HCT116 (cell line): ENCODE data around the gene ARHGEF9. TPM values are rescaled to one million over a fixed set of nuclear protein-coding genes. Genes with fewer than 3 reads are reported as not detected.

Experiments used
- ATAC-seq: fragments of 200-7000 bp; cut with Tn5 transposase; 2 replicates; pipeline ENCODE4 v1.9.1; 2020; ENCODE audit warnings: mild to moderate bottlenecking, moderate library complexity
- BruUV-seq: library from RNA; stranded (reverse); fragments of 400-500 nt; replicated peaks from 2 replicates; lab custom pipeline; 2021; lab: Mats Ljungman, UMichigan
- CTCF ChIA-PET: fragments of 300-600 bp; sonication (Branson Sonifier 250); formaldehyde crosslinking; loops from one replicate; lab custom pipeline; 2021; ENCODE audit warnings: antibody characterized with exemption; lab: Charles Lee
- POLR2A ChIA-PET: fragments of 300-600, 350-600 bp; sonication (Branson Sonifier 250); formaldehyde crosslinking; loops from one replicate; lab custom pipeline; 2021; ENCODE audit warnings: antibody characterized with exemption; lab: Charles Lee
- RAD21 ChIA-PET, 2 experiments: fragments of 300-600 bp; sonication (Branson Sonifier 250); formaldehyde crosslinking; loops; one replicate each; lab custom pipeline; 2023; ENCODE audit warnings: low total read pairs in 2 of 2; ENCODE audit not compliant: uncharacterized antibody in 2 of 2, unreplicated experiment in 2 of 2, low non-redundant PET in 1 of 2; lab: Charles Lee
- DNase-seq: peaks from one replicate; pipeline ENCODE4 v3.0.0-alpha.2; 2010; ENCODE audit warnings: low read depth, low spot score
- H2AFZ ChIP-seq: fragments of 200-600 bp; shearing (Covaris generic), sonication (generic); 2 replicates; pipeline ENCODE4 v1.6.1; 2017; ENCODE audit warnings: low read depth, mixed run types, mixed read lengths, antibody characterized with exemption, low read length; ENCODE audit not compliant: poor library complexity, severe bottlenecking
- H3K27ac ChIP-seq: 2 replicates; pipeline ENCODE4 v1.5.1; 2012; ENCODE audit warnings: low read depth, low read length
- H3K27me3 ChIP-seq: fragments of 200-600 bp; sonication (generic); 2 replicates; pipeline ENCODE4 v1.6.1; 2016; ENCODE audit warnings: mixed run types, low read length, mixed read lengths; ENCODE audit not compliant: insufficient read depth
- H3K36me3 ChIP-seq, 2 experiments: fragments of 200-500 bp in 1 of 2; fragments of 200-600 bp in 1 of 2; sonication (Bioruptor generic) in 1 of 2; sonication (generic) in 1 of 2; 2 replicates each; pipeline versions ENCODE4 v1.5.1 to v1.6.1; 2014 to 2016; ENCODE audit warnings: low read length in 2 of 2, inconsistent platforms in 1 of 2, mixed read lengths in 1 of 2, mixed run types in 1 of 2; ENCODE audit not compliant: insufficient read depth in 2 of 2, control insufficient read depth in 1 of 2
- H3K4me1 ChIP-seq, 2 experiments: fragments of 200-600 bp in 1 of 2; sonication (generic) in 1 of 2; 2 replicates each; pipeline versions ENCODE4 v1.5.1 to v1.6.1; 2012 to 2017; ENCODE audit warnings: low read length in 2 of 2, inconsistent platforms in 1 of 2, mild to moderate bottlenecking in 1 of 2, mixed read lengths in 1 of 2, mixed run types in 1 of 2, moderate library complexity in 1 of 2; ENCODE audit not compliant: insufficient read depth in 2 of 2, control insufficient read depth in 1 of 2
- H3K4me2 ChIP-seq: fragments of 200-600 bp; sonication (generic); 2 replicates; pipeline ENCODE4 v1.6.1; 2017; ENCODE audit warnings: mixed run types, low read length, mixed read lengths
- H3K4me3 ChIP-seq, 2 experiments: fragments of 200-600 bp in 1 of 2; sonication (generic) in 1 of 2; replicated peaks in 1 of 2; 2 replicates each; pipeline ENCODE4 v1.5.1; 2011 to 2016; ENCODE audit warnings: low read length in 2 of 2, control low read depth in 1 of 2, low read depth in 1 of 2, mild to moderate bottlenecking in 1 of 2, mixed read lengths in 1 of 2, mixed run types in 1 of 2
- H3K79me2 ChIP-seq: fragments of 200-600 bp; sonication (generic); 2 replicates; pipeline ENCODE4 v1.6.1; 2017; ENCODE audit warnings: mild to moderate bottlenecking, mixed run types, low read length, moderate library complexity, mixed read lengths; ENCODE audit not compliant: insufficient read depth
- H3K9ac ChIP-seq: fragments of 200-600 bp; sonication (generic); 2 replicates; pipeline ENCODE4 v1.6.1; 2016; ENCODE audit warnings: low read length, mixed read lengths
- H3K9me2 ChIP-seq: fragments of 200-600 bp; sonication (generic), shearing (Covaris generic); 2 replicates; pipeline ENCODE4 v1.6.1; 2017; ENCODE audit warnings: mixed run types, mild to moderate bottlenecking, moderate library complexity; ENCODE audit not compliant: insufficient read depth
- H3K9me3 ChIP-seq, 2 experiments: fragments of 200-500 bp in 1 of 2; fragments of 200-600 bp in 1 of 2; sonication (Bioruptor generic) in 1 of 2; sonication (generic) in 1 of 2; 2 replicates each; pipeline ENCODE4 v1.6.1; 2014 to 2017; ENCODE audit warnings: low read length in 2 of 2, mixed read lengths in 2 of 2, inconsistent platforms in 1 of 2, low read depth in 1 of 2, mild to moderate bottlenecking in 1 of 2, mixed run types in 1 of 2, moderate library complexity in 1 of 2; ENCODE audit not compliant: control insufficient read depth in 1 of 2, insufficient read depth in 1 of 2
- H4K20me1 ChIP-seq: fragments of 200-600 bp; sonication (generic), shearing (Covaris generic); 2 replicates; pipeline ENCODE4 v1.6.1; 2017; ENCODE audit warnings: mixed run types, mild to moderate bottlenecking, moderate library complexity; ENCODE audit not compliant: insufficient read depth
- CEBPB ChIP-seq: IDR thresholded peaks from 2 replicates; pipeline ENCODE4 v1.6.1; 2012; ENCODE audit warnings: low read depth
- CTCF ChIP-seq, 3 experiments: fragments of 200-600 bp in 1 of 3; sonication (generic) in 1 of 3; IDR thresholded peaks in 2 of 3; conservative IDR thresholded peaks in 1 of 3; 2 replicates each; pipeline ENCODE4 v1.5.1; 2012 to 2017; ENCODE audit warnings: low read depth in 2 of 3, low read length in 2 of 3, antibody characterized with exemption in 1 of 3, borderline replicate concordance in 1 of 3, control low read depth in 1 of 3, mild to moderate bottlenecking in 1 of 3, mixed read lengths in 1 of 3, mixed run types in 1 of 3, moderate library complexity in 1 of 3; ENCODE audit not compliant: insufficient read depth in 1 of 3
- JUND ChIP-seq: IDR thresholded peaks from 2 replicates; pipeline ENCODE4 v1.6.1; 2012
- RAD21 ChIP-seq: IDR thresholded peaks from 2 replicates; pipeline ENCODE4 v1.6.1; 2012; ENCODE audit warnings: low read depth, mild to moderate bottlenecking
- SIN3A ChIP-seq: IDR thresholded peaks from 2 replicates; pipeline ENCODE4 v1.6.1; 2012; ENCODE audit warnings: low read depth
- TCF7L2 ChIP-seq: IDR thresholded peaks from 2 replicates; pipeline ENCODE4 v1.7.0; 2011; ENCODE audit warnings: borderline replicate concordance, inconsistent platforms; ENCODE audit not compliant: insufficient read depth, insufficient read length; ENCODE audit errors: extremely low read depth
- ZFX ChIP-seq: fragments of 450-650 bp; IDR thresholded peaks from 2 replicates; pipeline ENCODE4 v1.6.1; 2017
- ZNF274 ChIP-seq: fragments of 200-500 bp; sonication (Bioruptor generic); IDR thresholded peaks from 2 replicates; pipeline ENCODE4 v1.6.1; 2014; ENCODE audit warnings: mild to moderate bottlenecking, low read depth, low read length, inconsistent platforms
- intact Hi-C: fragments of 100-400 bp; cut with micrococcal nuclease; formaldehyde crosslinking; loops from 2 replicates; pipeline ENCODE4 v1.10.0; 2022
- total RNA-seq: library from RNA; stranded (reverse); gene quantifications from one replicate; pipeline ENCODE4 v1.2.1, GENCODE V29; 2021; ENCODE audit not compliant: unreplicated experiment
- TF ChIP-seq, protein P1 (sequence below): IDR thresholded peaks from 2 replicates; pipeline ENCODE4 v1.6.1; 2012

Gene ARHGEF9
- total RNA-seq, 1 experiment from 2014 or later: 15.0 TPM

- intact Hi-C loops: no loop called here
- Histone ChIP-seq H3K4me2 (no peak overlapping the region), H3K4me3 (no peak overlapping the region), H2AFZ (no peak overlapping the region), H3K27ac (no peak overlapping the region), H3K9ac (no peak overlapping the region), H3K9me2 (no peaks in the 10 kb centered on the region), H3K36me3 (no peaks in the 10 kb centered on the region), H4K20me1 (no peaks in the 10 kb centered on the region), H3K9me3 (no peaks in the 10 kb centered on the region), H3K27me3 (no peaks in the 10 kb centered on the region), H3K4me1 (no peaks in the 10 kb centered on the region), H3K79me2 (no peaks in the 10 kb centered on the region)
- ChIA-PET RAD21 (no interaction called here), CTCF (no interaction called here), POLR2A (interaction anchor here (1.1 kb wide), 1 partner anchor 17 kb away, joined by 3 read pairs; a partner anchor contains a TSS)
- BruUV-seq: no TSS peak
- ATAC-seq (no peak), DNase-seq (no peak)
- TF ChIP-seq CTCF (IDR thresholded peaks at IDR 0.05 in 2 of 3, conservative IDR thresholded peaks at IDR 0.05 in 1 of 3; ENCODE audit: borderline replicate concordance in 1 of 3, insufficient read depth in 1 of 3, low read depth in 2 of 3, low read length in 2 of 3) (no peak), RAD21 (no peak), ZFX (no peak), TCF7L2 (no peak)
Measured at GRCh38 chrX:63737131-63737921, 47.7 kb downstream of the ARHGEF9 start.

- H3K9ac ChIP-seq: no peak overlapping the region
- DNase-seq (no peak), ATAC-seq (no peak)
- H3K9me3 ChIP-seq: no peaks in the 10 kb centered on the region
- intact Hi-C loops: no loop called here
- no TSS peak for BruUV-seq
- no peak overlapping the region for H2AFZ ChIP-seq
- no peak overlapping the region for H3K4me2 ChIP-seq
- no peaks in the 10 kb centered on the region for H3K36me3 ChIP-seq
- ChIA-PET RAD21 (no interaction called here), CTCF (no interaction called here), POLR2A (interaction anchor here (1.1 kb wide), 1 partner anchor 18 kb away, joined by 3 read pairs; a partner anchor contains a TSS)
- no peaks in the 10 kb centered on the region for H3K4me1 ChIP-seq
- no peaks in the 10 kb centered on the region for H4K20me1 ChIP-seq
- no peaks in the 10 kb centered on the region for H3K79me2 ChIP-seq
- H3K27me3 ChIP-seq: no peaks in the 10 kb centered on the region
- TF ChIP-seq CTCF (IDR thresholded peaks at IDR 0.05 in 2 of 3, conservative IDR thresholded peaks at IDR 0.05 in 1 of 3; ENCODE audit: borderline replicate concordance in 1 of 3, insufficient read depth in 1 of 3, low read depth in 2 of 3, low read length in 2 of 3): no peak
- TF ChIP-seq, protein P1, sequence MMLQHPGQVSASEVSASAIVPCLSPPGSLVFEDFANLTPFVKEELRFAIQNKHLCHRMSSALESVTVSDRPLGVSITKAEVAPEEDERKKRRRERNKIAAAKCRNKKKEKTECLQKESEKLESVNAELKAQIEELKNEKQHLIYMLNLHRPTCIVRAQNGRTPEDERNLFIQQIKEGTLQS: no peak
- no peak for TF ChIP-seq ZNF274
- no peak for TF ChIP-seq JUND
- TF ChIP-seq SIN3A: no peak
- TF ChIP-seq CEBPB: no peak
- H3K4me3 ChIP-seq: no peak overlapping the region
- no peak overlapping the region for H3K27ac ChIP-seq
- no peaks in the 10 kb centered on the region for H3K9me2 ChIP-seq
Measured at GRCh38 chrX:63735882-63736281, 49.1 kb downstream of the ARHGEF9 start.
